ENCODE results near the gene SNRNP25. TPM values are rescaled to one million over a fixed set of nuclear protein-coding genes. Genes with fewer than 3 reads are reported as not detected.

Gene SNRNP25
- total and polyA plus RNA-seq, 2 of the 8 experiments (the other 6 are each of a cell fraction or from before 2014, with no cell fraction given) = 53.0 to 58.4 TPM

DNA sequence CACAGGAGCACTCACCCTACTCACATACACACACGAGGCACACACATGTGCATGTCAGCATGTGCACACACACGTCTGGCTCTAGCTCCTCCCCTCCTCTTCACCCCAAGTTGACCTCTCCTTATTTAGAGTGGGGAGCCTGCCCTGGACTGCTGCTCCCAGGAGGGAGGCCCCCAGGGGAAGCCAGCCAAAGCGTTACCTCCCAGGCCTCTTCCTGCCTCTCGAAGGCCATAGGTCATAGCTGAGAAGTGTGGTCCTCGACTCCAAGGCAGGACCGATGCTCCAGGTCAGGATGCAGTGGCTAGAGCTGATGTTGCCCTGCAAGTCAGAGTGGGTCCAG is 19.0 kb upstream of the SNRNP25 start:
- 0 out of 2 replicates have a peak, but pooled peaks have one; percentile 15 for TF ChIP-seq POLR2AphosphoS5 (IDR thresholded peaks at IDR 0.05; ENCODE audit: low read depth, low read length)
- TF ChIP-seq HDAC6 (IDR thresholded peaks at IDR 0.05; ENCODE audit: low read depth, low read length) = no peak

More for the DNA sequence above, 19.0 kb upstream of the SNRNP25 start:
- no peak overlapping the region for H3K56ac ChIP-seq (replicated peaks; ENCODE audit: insufficient read length, low read depth, low read length)
- no peak overlapping the region for H3K27ac ChIP-seq (ENCODE audit: low read depth, low read length)
- ChIA-PET POLR2A (ENCODE audit: partially characterized antibody) (interaction anchor here (0.7 to 1.6 kb wide), 5 partner anchors 11 to 35 kb away, joined by 3 to 5 read pairs (median 3); partner anchors contain the start of genes POLR3K and SNRNP25), CTCF (ENCODE audit: partially characterized antibody) (interaction anchor here (1.0 to 1.5 kb wide), 2 partner anchors 31 to 62 kb away, joined by 4 read pairs; no protein-coding TSS in a partner anchor)
- H3K27me3 ChIP-seq (replicated peaks in 1 of 4; ENCODE audit: control insufficient read depth in 3 of 4, extremely low read depth in 1 of 4, insufficient read depth in 3 of 4, low read length in 3 of 4) = no peaks in the 10 kb centered on the region
- no peak overlapping the region for H2AFZ ChIP-seq (ENCODE audit: low read length)
- no peak overlapping the region for H3K4me3 ChIP-seq (ENCODE audit: extremely low read depth in 1 of 4, insufficient read depth in 2 of 4, low read depth in 3 of 4, low read length in 4 of 4)
- no peak for FAIRE-seq
- H3K4ac ChIP-seq (replicated peaks; ENCODE audit: insufficient read length, low read depth, low read length) = no peak overlapping the region
- no peaks in the 10 kb centered on the region for H3K9me3 ChIP-seq (ENCODE audit: insufficient read depth in 2 of 2, low read depth in 1 of 2, low read length in 1 of 2)
- H3K79me2 ChIP-seq (ENCODE audit: control insufficient read depth in 1 of 2, insufficient read depth in 2 of 2, low read length in 2 of 2) = no peaks in the 10 kb centered on the region
- peaks cover 0 to 11% of the 10 kb centered on the region in 2 experiments for H4K20me1 ChIP-seq (replicated peaks in 1 of 2; ENCODE audit: control insufficient read depth in 1 of 2, insufficient read depth in 2 of 2, low read length in 2 of 2)
- H4K8ac ChIP-seq (ENCODE audit: extremely low read depth, insufficient read depth, low read length) = no peak overlapping the region
- H3K4me2 ChIP-seq (ENCODE audit: insufficient read depth in 1 of 2, low read depth in 2 of 2, low read length in 2 of 2) = no peak overlapping the region
- H3K18ac ChIP-seq (ENCODE audit: extremely low read depth, low read length) = no peak overlapping the region
- H4K91ac ChIP-seq (replicated peaks; ENCODE audit: insufficient read length, low read length) = no peak overlapping the region
- H4K5ac ChIP-seq (ENCODE audit: insufficient read length, low read depth, low read length) = no peak overlapping the region
- H3K23ac ChIP-seq (ENCODE audit: insufficient read length) = no peak overlapping the region
- no peak overlapping the region for H2BK12ac ChIP-seq (ENCODE audit: low read depth, low read length)
- 0 out of 2 replicates have a peak overlapping the region, but pooled peaks have one; percentile 18 for H2BK5ac ChIP-seq (ENCODE audit: low read depth, low read length)
- H2AK5ac ChIP-seq (ENCODE audit: low read depth, low read length) = 0 out of 2 replicates have a peak overlapping the region, but pooled peaks have one; percentile 9
- H3K9ac ChIP-seq (replicated peaks in 1 of 4; ENCODE audit: extremely low read depth in 1 of 4, low read depth in 3 of 4, low read length in 3 of 4) = no peak overlapping the region
- 81% methylated on average over 6 of the region's 6 CpGs; no CpG with 5 or more reads in 1 of the 2 experiments for WGBS, 2 experiments (ENCODE audit: extremely low coverage in 1 of 2, insufficient coverage in 1 of 2, insufficient read length in 1 of 2, insufficient replicate concordance in 2 of 2, low coverage in 1 of 2, low lambda C conversion rate in 2 of 2, missing lambda C conversion rate in 1 of 2)
- H3K36me3 ChIP-seq (ENCODE audit: control insufficient read depth in 2 of 4, insufficient read depth in 4 of 4, low read length in 3 of 4) = no peaks in the 10 kb centered on the region; a peak in 1 of 8 replicates
- H3K14ac ChIP-seq (ENCODE audit: insufficient read length) = no peak overlapping the region
- no peak overlapping the region for H2BK15ac ChIP-seq (ENCODE audit: low read length)
- DNase-seq (ENCODE audit: low read depth in 1 of 2, low spot score in 2 of 2) = no peak
- H3K4me1 ChIP-seq (replicated peaks in 1 of 4; ENCODE audit: control insufficient read depth in 3 of 4, insufficient read depth in 4 of 4, low read length in 3 of 4) = no peaks in the 10 kb centered on the region; a peak in 1 of 7 replicates
- H2BK120ac ChIP-seq (replicated peaks; ENCODE audit: low read depth, low read length) = no peak overlapping the region
- H3K23me2 ChIP-seq (ENCODE audit: low read depth, low read length) = peaks cover 2% of the 10 kb centered on the region; the same call in 1 of the 2 replicates
- no peaks in the 10 kb centered on the region for H3K79me1 ChIP-seq (ENCODE audit: low read depth, low read length)
- no peak overlapping the region for H2BK20ac ChIP-seq (ENCODE audit: low read length)
